Measurements from ENCODE around the gene PRDM12. TPM values are rescaled to one million over a fixed set of nuclear protein-coding genes. Genes with fewer than 3 reads are reported as not detected.

The PRDM12 gene
- total RNA-seq, 2 experiments from 2014 or later = 0.14 TPM; not detected in 1

DNA sequence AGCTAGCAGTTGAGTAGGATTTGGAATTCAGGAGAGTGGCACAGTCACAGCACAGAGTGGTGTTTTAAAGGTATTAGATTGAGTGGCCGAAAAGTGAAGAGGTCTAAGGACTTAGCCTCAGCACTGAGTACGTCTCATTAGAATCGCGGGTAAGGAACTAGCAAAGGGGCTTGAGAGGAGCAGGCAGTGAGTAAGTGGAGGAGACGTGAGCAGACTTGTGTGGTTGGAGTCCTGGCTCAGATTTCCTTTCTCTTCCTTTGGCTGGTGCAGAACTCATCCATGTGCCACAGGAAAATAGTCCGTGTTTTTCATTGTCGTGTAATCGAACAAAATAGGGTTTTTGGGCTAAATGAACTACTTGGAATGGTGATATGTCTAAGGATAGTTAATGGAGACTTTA, 32.6 kb downstream of the PRDM12 start:
- Mint-ChIP-seq H3K36me3 (ENCODE audit: low read depth) (peaks cover 66% of the 10 kb centered on the region), H3K4me3 (no peak overlapping the region), H3K9me3 (peaks cover 5% of the 10 kb centered on the region), H3K27ac (no peak overlapping the region), H3K4me1 (ENCODE audit: low read depth) (peaks cover 51% of the 10 kb centered on the region), H3K27me3 (no peaks in the 10 kb centered on the region)
- ChIA-PET POLR2A (no interaction called here), CTCF (interaction anchor here (0.6 to 1.3 kb wide), 3 partner anchors 11 to 16 kb away, joined by 3 to 7 read pairs (median 3); no protein-coding TSS in a partner anchor)
- DNase-seq = no peak
- intact Hi-C loops (cut with micrococcal nuclease) = no loop called here
- TF ChIP-seq, protein P1, sequence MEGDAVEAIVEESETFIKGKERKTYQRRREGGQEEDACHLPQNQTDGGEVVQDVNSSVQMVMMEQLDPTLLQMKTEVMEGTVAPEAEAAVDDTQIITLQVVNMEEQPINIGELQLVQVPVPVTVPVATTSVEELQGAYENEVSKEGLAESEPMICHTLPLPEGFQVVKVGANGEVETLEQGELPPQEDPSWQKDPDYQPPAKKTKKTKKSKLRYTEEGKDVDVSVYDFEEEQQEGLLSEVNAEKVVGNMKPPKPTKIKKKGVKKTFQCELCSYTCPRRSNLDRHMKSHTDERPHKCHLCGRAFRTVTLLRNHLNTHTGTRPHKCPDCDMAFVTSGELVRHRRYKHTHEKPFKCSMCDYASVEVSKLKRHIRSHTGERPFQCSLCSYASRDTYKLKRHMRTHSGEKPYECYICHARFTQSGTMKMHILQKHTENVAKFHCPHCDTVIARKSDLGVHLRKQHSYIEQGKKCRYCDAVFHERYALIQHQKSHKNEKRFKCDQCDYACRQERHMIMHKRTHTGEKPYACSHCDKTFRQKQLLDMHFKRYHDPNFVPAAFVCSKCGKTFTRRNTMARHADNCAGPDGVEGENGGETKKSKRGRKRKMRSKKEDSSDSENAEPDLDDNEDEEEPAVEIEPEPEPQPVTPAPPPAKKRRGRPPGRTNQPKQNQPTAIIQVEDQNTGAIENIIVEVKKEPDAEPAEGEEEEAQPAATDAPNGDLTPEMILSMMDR (IDR thresholded peaks at IDR 0.05) = no peak
- ATAC-seq = no peak

DNA sequence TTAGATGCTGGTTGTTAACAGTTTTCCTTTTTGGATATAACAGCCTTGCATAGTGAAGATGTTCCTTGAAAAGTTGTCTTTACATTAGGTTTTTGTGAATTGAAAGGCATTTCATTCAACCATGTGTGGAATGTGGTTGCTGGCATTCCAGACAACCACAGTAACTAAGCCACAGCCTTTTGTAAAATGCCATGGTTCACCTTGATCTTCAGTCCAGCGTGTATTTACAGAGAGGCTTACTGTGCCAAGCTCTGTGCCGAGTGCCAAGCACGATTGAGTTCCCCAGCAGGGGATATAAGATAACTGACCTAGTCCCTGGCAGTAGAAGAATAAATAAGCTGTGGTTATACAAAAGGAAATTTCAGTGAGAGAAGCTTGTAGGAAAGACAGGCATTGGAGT, 34.1 kb downstream of the PRDM12 start:
- no peak for ATAC-seq
- peaks cover 44% of the 10 kb centered on the region for H3K4me1 Mint-ChIP-seq (ENCODE audit: low read depth)
- intact Hi-C loops (cut with micrococcal nuclease) = no loop called here
- no peaks in the 10 kb centered on the region for H3K9me3 Mint-ChIP-seq
- no peaks in the 10 kb centered on the region for H3K27me3 Mint-ChIP-seq
- TF ChIP-seq, protein P1 (IDR thresholded peaks at IDR 0.05) = no peak
- ChIA-PET CTCF (interaction anchor here (1.0 to 4.9 kb wide), 6 partner anchors 8 to 167 kb away, joined by 3 to 74 read pairs (median 35); no protein-coding TSS in a partner anchor), POLR2A (interaction anchor here (0.7 to 2.1 kb wide), 4 partner anchors 9 to 335 kb away, joined by 3 to 12 read pairs (median 4); no protein-coding TSS in a partner anchor)
- H3K4me3 Mint-ChIP-seq = no peak overlapping the region
- no peak for DNase-seq
- H3K36me3 Mint-ChIP-seq (ENCODE audit: low read depth) = peaks cover 79% of the 10 kb centered on the region
- H3K27ac Mint-ChIP-seq = peak overlapping the region; percentile 14

DNA sequence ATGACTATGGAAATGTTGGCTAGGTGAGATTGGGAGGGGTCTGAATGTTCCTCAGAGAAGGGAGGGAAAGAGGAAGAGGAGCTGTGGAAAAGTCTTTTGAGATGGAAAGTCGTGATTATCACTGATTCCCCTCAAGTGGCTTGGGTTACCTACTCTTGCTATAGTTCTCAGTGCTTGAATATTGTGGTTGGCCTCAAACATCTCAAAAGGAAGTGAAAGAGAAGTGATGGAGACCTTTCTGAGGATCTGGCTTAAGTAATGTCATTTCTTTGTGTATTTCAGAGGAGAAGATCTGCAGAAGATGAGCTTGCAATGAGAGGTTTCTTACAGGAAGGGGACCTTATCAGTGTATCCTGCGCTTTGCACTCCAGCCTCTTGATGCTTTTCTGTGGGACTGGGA, 34.7 kb downstream of the PRDM12 start:
- ChIA-PET CTCF (interaction anchor here (1.0 to 4.9 kb wide), 8 partner anchors 8 to 347 kb away, joined by 3 to 74 read pairs (median 22); no protein-coding TSS in a partner anchor), POLR2A (interaction anchor here (0.7 to 2.1 kb wide), 5 partner anchors 9 to 334 kb away, joined by 3 to 12 read pairs (median 3); no protein-coding TSS in a partner anchor)
- intact Hi-C loops (cut with micrococcal nuclease) = no loop called here
- Mint-ChIP-seq H3K36me3 (ENCODE audit: low read depth) (peaks cover 82% of the 10 kb centered on the region), H3K27ac (peak overlapping the region; percentile 14), H3K4me1 (ENCODE audit: low read depth) (peaks cover 44% of the 10 kb centered on the region), H3K27me3 (no peaks in the 10 kb centered on the region), H3K4me3 (no peak overlapping the region), H3K9me3 (no peaks in the 10 kb centered on the region)
- ATAC-seq (no peak), DNase-seq (no peak)
- TF ChIP-seq, protein P1 (IDR thresholded peaks at IDR 0.05) = no peak

DNA sequence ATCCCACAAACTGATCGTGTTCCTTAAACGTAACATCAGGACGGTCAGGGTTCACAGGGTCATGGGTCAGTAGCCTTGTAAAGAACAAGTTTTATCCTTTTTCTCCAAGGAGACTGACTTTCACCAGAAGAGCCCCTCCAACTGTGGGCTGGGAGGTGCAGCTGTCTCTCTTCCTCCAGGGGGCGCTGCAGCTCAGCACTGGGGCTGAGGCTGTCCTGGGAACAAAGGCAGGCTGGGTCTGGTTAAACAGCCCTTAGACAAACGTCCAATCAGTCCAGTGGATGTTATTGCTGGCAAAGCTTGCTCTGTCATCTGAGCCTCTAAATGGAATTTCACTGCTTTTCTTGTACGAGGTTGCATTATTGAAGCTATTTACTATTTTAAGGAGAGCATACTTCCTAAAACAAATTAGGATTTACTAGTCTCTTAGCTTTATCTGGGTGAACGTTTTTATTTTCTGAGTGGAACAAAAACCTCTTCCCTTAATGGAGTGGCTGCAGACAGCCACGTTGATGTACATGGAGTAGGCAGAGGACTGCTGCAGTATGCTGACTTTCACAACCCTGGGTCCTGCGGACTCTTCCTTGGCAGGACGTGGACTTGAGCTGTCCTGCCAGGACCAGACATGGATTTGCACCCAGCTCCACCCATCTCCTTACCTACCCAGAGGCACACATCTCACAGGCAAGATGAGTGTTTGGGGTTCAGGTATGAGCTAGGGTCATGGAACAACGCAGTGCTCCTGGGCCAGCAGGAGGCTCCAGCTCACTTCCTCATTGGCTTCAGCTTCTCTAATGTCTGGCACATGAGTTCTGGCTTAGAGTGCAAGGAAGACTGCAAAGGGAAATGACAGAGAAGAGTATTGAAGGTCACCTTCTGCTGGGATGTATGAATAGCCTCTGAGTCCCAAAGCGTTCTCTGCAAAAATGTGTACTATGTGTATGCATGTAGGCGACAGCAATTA, 36.9 kb downstream of the PRDM12 start:
- DNase-seq = peak; percentile 83
- intact Hi-C loops (cut with micrococcal nuclease) = loop anchor here (10.0 kb wide), 2 partner anchors 163 to 233 kb away; partner anchors contain the start of gene FIBCD1
- no peaks in the 10 kb centered on the region for H3K9me3 Mint-ChIP-seq
- no peak overlapping the region for H3K27ac Mint-ChIP-seq
- POLR2A ChIA-PET = interaction anchor here (0.9 to 2.3 kb wide), 7 partner anchors 8 to 244 kb away, joined by 3 to 10 read pairs (median 3); partner anchors contain the start of gene EXOSC2
- H3K4me3 Mint-ChIP-seq = no peak overlapping the region
- peak; percentile 94 for ATAC-seq
- H3K4me1 Mint-ChIP-seq (ENCODE audit: low read depth) = peaks cover 31% of the 10 kb centered on the region
- H3K36me3 Mint-ChIP-seq (ENCODE audit: low read depth) = peaks cover 70% of the 10 kb centered on the region
- CTCF ChIA-PET = interaction anchor here (0.6 to 4.9 kb wide), 45 partner anchors 8 to 643 kb away, joined by 3 to 74 read pairs (median 5); partner anchors contain the start of gene EXOSC2
- TF ChIP-seq, protein P1 (IDR thresholded peaks at IDR 0.05) = peak; percentile 95
- no peaks in the 10 kb centered on the region for H3K27me3 Mint-ChIP-seq

Measured in activated CD8-positive, alpha-beta T cell treated with anti-CD3 and anti-CD28 coated beads for 36 hours (primary cell).